Stimulated activated CD8-positive, alpha-beta memory T cell treated with anti-CD3 and anti-CD28 coated beads, Interleukin-7, amount 100 ng/mL, for 4 hours (primary cell): ENCODE measurements around the gene PARD3B.
"Not testable (repeated sequence)": the region's sequence is repeated elsewhere in the genome, so short reads cannot be mapped to it uniquely, and the experiment has no call there.

Experiments
- DNase-seq, 2 donors: peaks; one replicate each; pipeline ENCODE4 v3.0.0-alpha.2; 2020; ENCODE audit warnings: low read depth in 2 of 2

Gene PARD3B

GRCh38 chr2:204539019-204539385 lies 6.3 kb upstream of the PARD3B start:
- DNase-seq, result no peak

GRCh38 chr2:204541637-204542036 lies 3.6 kb upstream of the PARD3B start:
- DNase-seq, result no peak

GRCh38 chr2:204542982-204543608 lies 2.2 kb upstream of the PARD3B start:
- DNase-seq, result no peak

- no peak for DNase-seq
These were observed 823 bp downstream of the PARD3B start for GRCh38 chr2:204545861-204546735.

- DNase-seq, result no peak
These were observed 5.7 kb downstream of the PARD3B start for GRCh38 chr2:204550751-204551511.

- DNase-seq, result no peak
These were observed 6.2 kb downstream of the PARD3B start for GRCh38 chr2:204551512-204551863.

- DNase-seq, result no peak
These were observed 12.3 kb downstream of the PARD3B start for GRCh38 chr2:204557604-204558003.

GRCh38 chr2:204559358-204559757 lies 14.1 kb downstream of the PARD3B start:
- not testable (repeated sequence) for DNase-seq

- DNase-seq, result no peak
These were observed 15.6 kb downstream of the PARD3B start for GRCh38 chr2:204560902-204561301.

- DNase-seq, result no peak
These were observed 16.5 kb downstream of the PARD3B start for GRCh38 chr2:204561771-204562170.

- DNase-seq, result no peak
These were observed 21.2 kb downstream of the PARD3B start for GRCh38 chr2:204566439-204566838.

GRCh38 chr2:204570421-204570820 lies 25.1 kb downstream of the PARD3B start:
- DNase-seq, result no peak

- no peak for DNase-seq
These were observed 25.8 kb downstream of the PARD3B start for GRCh38 chr2:204571041-204571440.

GRCh38 chr2:204571911-204572310 lies 26.6 kb downstream of the PARD3B start:
- no peak for DNase-seq

GRCh38 chr2:204573221-204573620 lies 27.9 kb downstream of the PARD3B start:
- DNase-seq, result no peak

GRCh38 chr2:204574486-204574885 lies 29.2 kb downstream of the PARD3B start:
- no peak for DNase-seq

- DNase-seq, result no peak
These were observed 30.2 kb downstream of the PARD3B start for GRCh38 chr2:204575463-204575862.

- no peak for DNase-seq
These were observed 31.2 kb downstream of the PARD3B start for GRCh38 chr2:204576362-204576979.

- no peak for DNase-seq
These were observed 33.8 kb downstream of the PARD3B start for GRCh38 chr2:204578928-204579598.

- no peak for DNase-seq
These were observed 36.7 kb downstream of the PARD3B start for GRCh38 chr2:204581946-204582345.

GRCh38 chr2:204583773-204584172 lies 38.5 kb downstream of the PARD3B start:
- no peak for DNase-seq

GRCh38 chr2:204585930-204586329 lies 40.7 kb downstream of the PARD3B start:
- no peak for DNase-seq
